Upper lobe of right lung (tissue), 1 donor: Measurements from ENCODE around the gene MAGEC1. TPM values are rescaled to one million over a fixed set of nuclear protein-coding genes. Genes with fewer than 3 reads are reported as not detected.
A peak's percentile ranks its signal among the peaks of the same experiment; 100 is the strongest.
"Not testable (repeated sequence)": the region's sequence is repeated elsewhere in the genome, so short reads cannot be mapped to it uniquely, and the experiment has no call there.

Experiments
- ATAC-seq: fragments of 200-7000 bp; cut with Tn5 transposase; one replicate; pipeline ENCODE4 v1.9.1; 2020; ENCODE audit warnings: mild to moderate bottlenecking, moderate library complexity
- DNase-seq: peaks from one replicate; pipeline ENCODE4 v3.0.0-alpha.2; 2020
- H3K27ac ChIP-seq: fragments of 200-600 bp; one replicate; pipeline ENCODE4 v1.8.0; 2022
- H3K27me3 ChIP-seq: fragments of 200-600 bp; one replicate; pipeline ENCODE4 v1.8.0; 2022; ENCODE audit warnings: mild to moderate bottlenecking
- H3K36me3 ChIP-seq: fragments of 200-600 bp; one replicate; pipeline ENCODE4 v1.8.0; 2022
- H3K4me1 ChIP-seq: fragments of 200-600 bp; one replicate; pipeline ENCODE4 v1.8.0; 2022
- H3K4me3 ChIP-seq: fragments of 200-600 bp; one replicate; pipeline ENCODE4 v1.8.0; 2022; ENCODE audit warnings: mild to moderate bottlenecking
- H3K9me3 ChIP-seq: fragments of 200-600 bp; one replicate; pipeline ENCODE4 v1.8.0; 2022
- CTCF ChIP-seq: fragments of 200-600 bp; IDR thresholded peaks from one replicate; pipeline ENCODE4 v1.8.0; 2022; ENCODE audit warnings: antibody characterized with exemption
- intact Hi-C: fragments of 100-400 bp; cut with DNase I; formaldehyde crosslinking; loops from one replicate; pipeline ENCODE4 v1.11.0; 2022
- long read RNA-seq: library from polyadenylated mRNA; unstranded; transcript quantifications from one replicate; pipeline ENCODE4 v2.0.0, GENCODE V29; 2021
- total RNA-seq: library from RNA; stranded (reverse); fragmentation: NEBNext Ultra II Directional; extraction: Animal tissue kit (Norgen Biotek cat#: 25700); gene quantifications from one replicate; pipeline ENCODE4 v1.2.1, GENCODE V29; 2021
- donor health status: DM: no; HTN: yes; CAD: no; lungs with severe emphysema.

The MAGEC1 gene, protein sequence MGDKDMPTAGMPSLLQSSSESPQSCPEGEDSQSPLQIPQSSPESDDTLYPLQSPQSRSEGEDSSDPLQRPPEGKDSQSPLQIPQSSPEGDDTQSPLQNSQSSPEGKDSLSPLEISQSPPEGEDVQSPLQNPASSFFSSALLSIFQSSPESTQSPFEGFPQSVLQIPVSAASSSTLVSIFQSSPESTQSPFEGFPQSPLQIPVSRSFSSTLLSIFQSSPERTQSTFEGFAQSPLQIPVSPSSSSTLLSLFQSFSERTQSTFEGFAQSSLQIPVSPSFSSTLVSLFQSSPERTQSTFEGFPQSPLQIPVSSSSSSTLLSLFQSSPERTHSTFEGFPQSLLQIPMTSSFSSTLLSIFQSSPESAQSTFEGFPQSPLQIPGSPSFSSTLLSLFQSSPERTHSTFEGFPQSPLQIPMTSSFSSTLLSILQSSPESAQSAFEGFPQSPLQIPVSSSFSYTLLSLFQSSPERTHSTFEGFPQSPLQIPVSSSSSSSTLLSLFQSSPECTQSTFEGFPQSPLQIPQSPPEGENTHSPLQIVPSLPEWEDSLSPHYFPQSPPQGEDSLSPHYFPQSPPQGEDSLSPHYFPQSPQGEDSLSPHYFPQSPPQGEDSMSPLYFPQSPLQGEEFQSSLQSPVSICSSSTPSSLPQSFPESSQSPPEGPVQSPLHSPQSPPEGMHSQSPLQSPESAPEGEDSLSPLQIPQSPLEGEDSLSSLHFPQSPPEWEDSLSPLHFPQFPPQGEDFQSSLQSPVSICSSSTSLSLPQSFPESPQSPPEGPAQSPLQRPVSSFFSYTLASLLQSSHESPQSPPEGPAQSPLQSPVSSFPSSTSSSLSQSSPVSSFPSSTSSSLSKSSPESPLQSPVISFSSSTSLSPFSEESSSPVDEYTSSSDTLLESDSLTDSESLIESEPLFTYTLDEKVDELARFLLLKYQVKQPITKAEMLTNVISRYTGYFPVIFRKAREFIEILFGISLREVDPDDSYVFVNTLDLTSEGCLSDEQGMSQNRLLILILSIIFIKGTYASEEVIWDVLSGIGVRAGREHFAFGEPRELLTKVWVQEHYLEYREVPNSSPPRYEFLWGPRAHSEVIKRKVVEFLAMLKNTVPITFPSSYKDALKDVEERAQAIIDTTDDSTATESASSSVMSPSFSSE
- not detected for total RNA-seq
- long read RNA-seq: 0 reads

- no peak for TF ChIP-seq CTCF
- intact Hi-C loops: no loop called here
- no peak within 1 kb of the TSS for H3K4me3 ChIP-seq
- H3K36me3 ChIP-seq: no peaks in the 10 kb centered on the region
- H3K9me3 ChIP-seq: no peaks in the 10 kb centered on the region
- H3K27ac ChIP-seq: no peak within 1 kb of the TSS
- H3K4me1 ChIP-seq: no peaks in the 10 kb centered on the region
- no peaks in the 10 kb centered on the region for H3K27me3 ChIP-seq
- DNase-seq (no peak), ATAC-seq (no peak)
Measured at GRCh38 chrX:141903400-141904155, at the start of gene MAGEC1. TSS of gene MAGEC1 (plus strand) at chrX:141903894. CDS start at chrX:141905073, 1,179 bp downstream.

DNA sequence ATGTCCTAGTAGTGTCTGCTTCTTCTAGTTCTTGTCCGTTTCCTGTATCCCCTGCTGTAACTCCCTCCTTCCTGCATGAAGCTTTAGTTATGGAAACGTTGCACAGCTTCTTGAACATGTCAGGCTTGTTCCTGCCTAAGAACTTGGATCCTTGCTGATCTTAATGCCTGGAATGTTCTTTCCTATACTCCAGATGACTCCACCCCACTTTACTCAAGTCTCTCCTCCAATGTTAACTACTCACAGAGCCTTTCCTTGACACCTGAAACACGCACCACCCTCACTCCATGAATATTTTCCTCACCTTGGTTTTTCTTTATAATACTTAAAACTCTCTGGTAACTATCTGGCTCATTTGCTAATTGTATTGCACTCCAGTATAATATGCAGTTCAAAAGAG is 46.2 kb upstream of the MAGEC1 start:
- intact Hi-C loops: no loop called here
- no peak for TF ChIP-seq CTCF
- no peaks in the 10 kb centered on the region for H3K9me3 ChIP-seq
- H3K27me3 ChIP-seq: no peaks in the 10 kb centered on the region
- no peaks in the 10 kb centered on the region for H3K36me3 ChIP-seq
- H3K4me1 ChIP-seq: no peaks in the 10 kb centered on the region
- H3K27ac ChIP-seq: no peak overlapping the region
- DNase-seq (no peak), ATAC-seq (peak; percentile 73)
- no peak overlapping the region for H3K4me3 ChIP-seq

GRCh38 chrX:141879616-141880015 is 24.1 kb upstream of the MAGEC1 start:
- Histone ChIP-seq H3K4me3 (no peak overlapping the region), H3K27ac (no peak overlapping the region), H3K36me3 (no peaks in the 10 kb centered on the region), H3K9me3 (no peaks in the 10 kb centered on the region), H3K4me1 (no peaks in the 10 kb centered on the region), H3K27me3 (no peaks in the 10 kb centered on the region)
- ATAC-seq (peak; percentile 57), DNase-seq (no peak)
- TF ChIP-seq CTCF: no peak
- intact Hi-C loops: no loop called here

- H3K4me1 ChIP-seq, DNase-seq, H3K27me3 ChIP-seq, intact Hi-C loops, H3K36me3 ChIP-seq, ATAC-seq, H3K27ac ChIP-seq, H3K4me3 ChIP-seq, H3K9me3 ChIP-seq: not testable (repeated sequence)
Measured at GRCh38 chrX:141888811-141889210, 14.9 kb upstream of the MAGEC1 start.

- ATAC-seq (no peak), DNase-seq (no peak)
- Histone ChIP-seq H3K9me3 (no peaks in the 10 kb centered on the region), H3K4me1 (no peaks in the 10 kb centered on the region), H3K27me3 (no peaks in the 10 kb centered on the region), H3K4me3 (no peak overlapping the region), H3K27ac (no peak overlapping the region), H3K36me3 (no peaks in the 10 kb centered on the region)
- no peak for TF ChIP-seq CTCF
- intact Hi-C loops: no loop called here
Measured at GRCh38 chrX:141894733-141895132, 9.0 kb upstream of the MAGEC1 start.
